K562 (cell line): ENCODE results near the gene GULP1.

Experiments used
- CTCF ChIP-seq, 3 experiments: IDR thresholded peaks in 2 of 3; conservative IDR thresholded peaks in 1 of 3; 2 replicates each; pipeline ENCODE4 v1.5.1; 2011 to 2012; ENCODE audit warnings: low read length in 3 of 3, mild to moderate bottlenecking in 3 of 3, control low read depth in 2 of 3, improper control_type of control experiment in 1 of 3, inconsistent platforms in 1 of 3, low read depth in 1 of 3, mixed read lengths in 1 of 3, moderate library complexity in 1 of 3; ENCODE audit not compliant: insufficient read depth in 2 of 3
- FOSL1 ChIP-seq: fragments of 200-800 bp; sonication (Bioruptor generic); conservative IDR thresholded peaks from 2 replicates; pipeline ENCODE4 v1.6.1; 2016; ENCODE audit warnings: missing genetic modification characterization, missing compliant biosample characterization
- FOXK1 ChIP-seq: sonication (generic); formaldehyde crosslinking; IDR thresholded peaks from 2 replicates; pipeline ENCODE4 v1.8.0; 2022; ENCODE audit warnings: missing genetic modification reagents, mild to moderate bottlenecking, borderline replicate concordance
- HNRNPL ChIP-seq: fragments of 200-400 bp; formaldehyde crosslinking; IDR thresholded peaks from 2 replicates; pipeline ENCODE4 v1.6.1; 2017; ENCODE audit warnings: low read depth, mild to moderate bottlenecking, low read length
- MAX ChIP-seq: sonication (generic); formaldehyde crosslinking; IDR thresholded peaks from 2 replicates; pipeline ENCODE4 v1.9.0; 2022; ENCODE audit warnings: mild to moderate bottlenecking, missing genetic modification reagents
- SIN3A ChIP-seq, 2 experiments: fragments of 150-350 bp in 1 of 2; IDR thresholded peaks; 2 replicates each; pipeline ENCODE4 v1.6.1; 2011 to 2016; ENCODE audit warnings: borderline replicate concordance in 2 of 2, low read depth in 2 of 2, low read length in 2 of 2, mild to moderate bottlenecking in 2 of 2, moderate library complexity in 2 of 2; ENCODE audit not compliant: control insufficient read depth in 1 of 2
- ZBTB33 ChIP-seq: sonication (generic); formaldehyde crosslinking; IDR thresholded peaks from 2 replicates; pipeline ENCODE4 v1.8.1; 2023; ENCODE audit warnings: mild to moderate bottlenecking, missing genetic modification reagents
- ZNF280A ChIP-seq: fragments of 450-650 bp; IDR thresholded peaks from 2 replicates; pipeline ENCODE4 v1.6.1; 2018; ENCODE audit warnings: mild to moderate bottlenecking, low read depth; ENCODE audit not compliant: partially characterized antibody

- TF ChIP-seq MAX: no peak
- TF ChIP-seq SIN3A (IDR thresholded peaks at IDR 0.05; ENCODE audit: borderline replicate concordance in 2 of 2, control insufficient read depth in 1 of 2, low read depth in 2 of 2, low read length in 2 of 2): no peak
- no peak for TF ChIP-seq HNRNPL
- TF ChIP-seq FOXK1 (CRISPR knock-in tag): no peak
- TF ChIP-seq ZBTB33 (CRISPR knock-in tag): no peak
- no peak for TF ChIP-seq CTCF (IDR thresholded peaks at IDR 0.05 in 2 of 3, conservative IDR thresholded peaks at IDR 0.05 in 1 of 3; ENCODE audit: insufficient read depth in 2 of 3, low read depth in 1 of 3, low read length in 3 of 3)
- no peak for TF ChIP-seq ZNF280A
- TF ChIP-seq FOSL1 (tag): no peak
These were observed 215.2 kb downstream of the GULP1 start for GRCh38 chr2:188506843-188507242.
